K562 (cell line): Measurements from ENCODE around the gene NOLC1. TPM values are rescaled to one million over a fixed set of nuclear protein-coding genes. Genes with fewer than 3 reads are reported as not detected.

Experiments
- CREB3L1 ChIP-seq: fragments of 450-650 bp; IDR thresholded peaks from 2 replicates; pipeline ENCODE4 v1.6.1; 2014; ENCODE audit warnings: low read depth, mild to moderate bottlenecking, moderate library complexity, borderline replicate concordance
- E2F6 ChIP-seq, 2 experiments: IDR thresholded peaks; 2 replicates each; pipeline ENCODE4 v1.6.1; 2011; ENCODE audit warnings: borderline replicate concordance in 1 of 2, control low read depth in 1 of 2, low read depth in 1 of 2, low read length in 1 of 2, mild to moderate bottlenecking in 1 of 2, mixed read lengths in 1 of 2, moderate library complexity in 1 of 2; ENCODE audit not compliant: insufficient read depth in 1 of 2, insufficient read length in 1 of 2, poor library complexity in 1 of 2, severe bottlenecking in 1 of 2; ENCODE audit errors: extremely low read depth in 1 of 2
- ETS2 ChIP-seq: IDR thresholded peaks from 2 replicates; pipeline ENCODE4 v1.6.1; 2016; ENCODE audit warnings: borderline replicate concordance, missing genetic modification characterization, mild to moderate bottlenecking, moderate library complexity, missing compliant biosample characterization; ENCODE audit not compliant: poor library complexity, severe bottlenecking
- MGA ChIP-seq: fragments of 450-650 bp; IDR thresholded peaks from 2 replicates; pipeline ENCODE4 v1.6.1; 2016; ENCODE audit warnings: mild to moderate bottlenecking, moderate library complexity
- MXD1 ChIP-seq: fragments of 250-450 bp; sonication (Bioruptor Pico); IDR thresholded peaks from 2 replicates; pipeline ENCODE4 v1.8.0; 2021; ENCODE audit warnings: borderline replicate concordance, mild to moderate bottlenecking, moderate library complexity; ENCODE audit not compliant: poor library complexity, severe bottlenecking
- NEUROD1 ChIP-seq: fragments of 150-350 bp; IDR thresholded peaks from 2 replicates; pipeline ENCODE4 v1.6.1; 2014; ENCODE audit warnings: borderline replicate concordance, low read length, low read depth; ENCODE audit not compliant: partially characterized antibody
- SMARCE1 ChIP-seq: fragments of 450-650 bp; IDR thresholded peaks from 2 replicates; pipeline ENCODE4 v1.7.1; 2016; ENCODE audit warnings: mild to moderate bottlenecking
- USF1 ChIP-seq: sonication (generic); formaldehyde crosslinking; IDR thresholded peaks from 2 replicates; pipeline ENCODE4 v1.9.0; 2022; ENCODE audit warnings: mild to moderate bottlenecking, missing genetic modification reagents
- polyA plus RNA-seq, 8 experiments: library from polyadenylated mRNA; depleted of rRNA in 4 of 8; stranded (reverse) in 5 of 8; unstranded in 3 of 8; fragments of >200 nt; fragmentation: Nextera tagmentation in 2 of 8; fragmentation: Illumina TruSeq in 1 of 8; extraction: Ambion mirVana in 2 of 8; extraction: Trizol in 1 of 8; gene quantifications; 2 replicates each; pipeline versions ENCODE4 v1.2.1 to v1.2.3, GENCODE V29; 2011 to 2014; ENCODE audit warnings: inconsistent platforms in 1 of 8, missing spikeins in 1 of 8
- total RNA-seq, 7 experiments: library from RNA; depleted of rRNA in 6 of 7; stranded (reverse); fragments of >200 nt in 6 of 7; fragmentation: Illumina TruSeq in 2 of 7; extraction: Trizol in 2 of 7; gene quantifications; 2 replicates each; pipeline versions ENCODE4 v1.2.1 to v1.2.3, GENCODE V29; 2011 to 2021; ENCODE audit warnings: low replicate concordance in 1 of 7

The NOLC1 gene
- total and polyA plus RNA-seq, 9 of the 15 experiments (the other 6 are each of a cell fraction or from before 2014, with no cell fraction given) = 102 to 310 (median 165) TPM

GRCh38 chr10:102133373-102134195 is 18.6 kb upstream of the NOLC1 start (continued):
- TF ChIP-seq MGA (0 out of 2 replicates have a peak, but pooled peaks have one; percentile 36), NEUROD1 (peak; percentile 20), CREB3L1 (no peak), E2F6 (IDR thresholded peaks at IDR 0.05; ENCODE audit: borderline replicate concordance in 1 of 2, extremely low read depth in 1 of 2, insufficient read depth in 1 of 2, insufficient read length in 1 of 2, low read depth in 1 of 2, low read length in 1 of 2, poor library complexity in 1 of 2, severe bottlenecking in 1 of 2) (peak in 1 of 2 experiments; percentile 30), SMARCE1 (no peak), MXD1 (CRISPR knock-in tag) (peak; percentile 92), ETS2 (no peak), USF1 (CRISPR knock-in tag) (peak; percentile 64)
